HepG2 (cell line): ENCODE data around the gene SYT9. TPM values are rescaled to one million over a fixed set of nuclear protein-coding genes. Genes with fewer than 3 reads are reported as not detected.

Source experiments
- ATAC-seq: fragments of 200-7000 bp; cut with Tn5 transposase; 3 replicates; pipeline ENCODE4 v1.9.1; 2020; ENCODE audit warnings: mild to moderate bottlenecking, moderate library complexity
- BruUV-seq: library from RNA; stranded (reverse); fragments of 400-500 nt; replicated peaks from 2 replicates; lab custom pipeline; 2021; lab: Mats Ljungman, UMichigan
- CTCF ChIA-PET: fragments of 300-600 bp; formaldehyde crosslinking; extraction: SDS; loops from one replicate; lab custom pipeline; 2021; ENCODE audit warnings: low total read pairs, inconsistent platforms, low intra/inter-chr PET ratio; lab: Yijun Ruan, JAX
- POLR2A ChIA-PET: fragments of 350-600 bp; sonication (Branson Sonifier 250); formaldehyde crosslinking; loops from one replicate; lab custom pipeline; 2020; ENCODE audit warnings: antibody characterized with exemption, inconsistent platforms; lab: Yijun Ruan, JAX
- DNase-seq: peaks from one replicate; pipeline ENCODE4 v3.0.0-alpha.2; 2015; ENCODE audit warnings: low spot score
- FAIRE-seq: peaks from 3 replicates; lab custom pipeline; 2011; peaks lifted over from hg19 to GRCh38; lab: Jason Lieb, UNC
- H2AFZ ChIP-seq: one replicate; pipeline ENCODE4 v1.6.1; 2011; ENCODE audit warnings: low read length, inconsistent platforms
- H3K27ac ChIP-seq: fragments of 300-600 bp; 3 replicates; pipeline ENCODE4 v1.8.0; 2011; ENCODE audit warnings: mixed run types, mild to moderate bottlenecking, mixed read lengths, low read length, inconsistent platforms; ENCODE audit not compliant: insufficient read depth; ENCODE audit errors: extremely low read length
- H3K27me3 ChIP-seq, 2 experiments: fragments of 200-600 bp in 1 of 2; 2 replicates in 1 of 2; 3 replicates in 1 of 2; pipeline versions ENCODE4 v1.6.0 to v1.8.0; 2011; ENCODE audit warnings: low read length in 2 of 2, mild to moderate bottlenecking in 2 of 2, moderate library complexity in 2 of 2, inconsistent platforms in 1 of 2; ENCODE audit not compliant: insufficient read depth in 2 of 2, control insufficient read depth in 1 of 2
- H3K36me3 ChIP-seq, 2 experiments: fragments of 200-600 bp in 1 of 2; replicated peaks in 1 of 2; 2 replicates in 1 of 2; 3 replicates in 1 of 2; pipeline versions ENCODE4 v1.5.1 to v1.8.0; 2011; ENCODE audit warnings: low read length in 2 of 2, inconsistent platforms in 1 of 2; ENCODE audit not compliant: insufficient read depth in 2 of 2, control insufficient read depth in 1 of 2
- H3K4me1 ChIP-seq: 2 replicates; pipeline ENCODE4 v1.5.1; 2012; ENCODE audit warnings: low read length, inconsistent platforms; ENCODE audit not compliant: insufficient read depth
- H3K4me2 ChIP-seq: 2 replicates; pipeline ENCODE4 v1.6.0; 2011; ENCODE audit warnings: low read depth, low read length, inconsistent platforms
- H3K4me3 ChIP-seq, 3 experiments: fragments of 200-600 bp in 1 of 3; sonication (generic), shearing (Covaris generic) in 1 of 3; replicated peaks in 1 of 3; 2 replicates each; pipeline ENCODE4 v1.5.1; 2011 to 2016; ENCODE audit warnings: low read length in 3 of 3, inconsistent platforms in 2 of 3, low read depth in 2 of 3, mild to moderate bottlenecking in 2 of 3, control low read depth in 1 of 3, mixed read lengths in 1 of 3; ENCODE audit not compliant: insufficient read depth in 1 of 3
- H3K79me2 ChIP-seq: one replicate; pipeline ENCODE4 v1.6.1; 2011; ENCODE audit warnings: low read length, inconsistent platforms; ENCODE audit not compliant: insufficient read depth
- H3K9ac ChIP-seq: 2 replicates; pipeline ENCODE4 v1.6.0; 2011; ENCODE audit warnings: mild to moderate bottlenecking, low read depth, low read length, inconsistent platforms; ENCODE audit not compliant: insufficient read depth
- H3K9me3 ChIP-seq: 2 replicates; pipeline ENCODE4 v1.5.1; 2012; ENCODE audit warnings: mild to moderate bottlenecking, low read length
- H4K20me1 ChIP-seq: 2 replicates; pipeline ENCODE4 v1.6.0; 2011; ENCODE audit warnings: inconsistent platforms, mild to moderate bottlenecking, low read length, moderate library complexity; ENCODE audit not compliant: insufficient read depth
- ELF1 ChIP-seq: sonication (generic); formaldehyde crosslinking; IDR thresholded peaks from 2 replicates; pipeline ENCODE4 v1.4.0; 2020; ENCODE audit warnings: missing genetic modification reagents
- FOXO1 ChIP-seq: sonication (generic); formaldehyde crosslinking; IDR thresholded peaks from 2 replicates; pipeline ENCODE4 v1.4.0; 2020; ENCODE audit warnings: missing genetic modification reagents
- HMG20A ChIP-seq: IDR thresholded peaks from 2 replicates; pipeline ENCODE4 v1.6.1; 2016; ENCODE audit warnings: borderline replicate concordance
- MED8 ChIP-seq: sonication (generic); formaldehyde crosslinking; IDR thresholded peaks from 2 replicates; pipeline ENCODE4 v1.8.1; 2023; ENCODE audit warnings: mild to moderate bottlenecking, missing genetic modification reagents; ENCODE audit not compliant: insufficient replicate concordance
- PCBP2 ChIP-seq: fragments of 200-400 bp; formaldehyde crosslinking; optimal IDR thresholded peaks from 2 replicates; pipeline ENCODE3; 2018; ENCODE audit warnings: low read length, low read depth; ENCODE audit not compliant: poor library complexity, severe bottlenecking
- SALL1 ChIP-seq: sonication (generic); formaldehyde crosslinking; IDR thresholded peaks from 2 replicates; pipeline ENCODE4 v1.8.0; 2022; ENCODE audit warnings: mild to moderate bottlenecking, missing genetic modification reagents
- SAP130 ChIP-seq: IDR thresholded peaks from 2 replicates; pipeline ENCODE4 v1.6.1; 2016; ENCODE audit warnings: low read depth
- STAT5B ChIP-seq: sonication (generic); formaldehyde crosslinking; IDR thresholded peaks from 2 replicates; pipeline ENCODE4 v1.4.0; 2020; ENCODE audit warnings: missing genetic modification reagents
- ZNF576 ChIP-seq: sonication (generic); formaldehyde crosslinking; IDR thresholded peaks from 2 replicates; pipeline ENCODE4 v1.4.0; 2020; ENCODE audit warnings: mild to moderate bottlenecking, missing genetic modification reagents
- ZUFSP ChIP-seq: sonication (generic); formaldehyde crosslinking; IDR thresholded peaks from 2 replicates; pipeline ENCODE4 v1.9.0; 2021; ENCODE audit warnings: missing genetic modification reagents, mild to moderate bottlenecking, borderline replicate concordance
- WGBS: methylation state at CpG from one replicate; pipeline ENCODE4 v1.1.6; 2017; ENCODE audit warnings: low lambda C conversion rate; 5-methylcytosine and 5-hydroxymethylcytosine counted together
- in situ Hi-C: cut with HindIII; loops from 2 replicates; pipeline ENCODE4 v1.10.0; 2017; ENCODE audit warnings: low pct_unique_long_range_greater_than_20kb; ENCODE audit not compliant: extremely low pct_ligation_motif_present
- intact Hi-C: fragments of 100-400 bp; cut with micrococcal nuclease; formaldehyde crosslinking; loops from one replicate; pipeline ENCODE4 v1.10.0; 2022; ENCODE audit not compliant: unreplicated experiment
- polyA plus RNA-seq, 8 experiments: library from polyadenylated mRNA; depleted of rRNA in 3 of 8; stranded (reverse) in 7 of 8; unstranded in 1 of 8; fragments of >200 nt; fragmentation: Illumina TruSeq in 4 of 8; extraction: Trizol in 4 of 8; gene quantifications; 2 replicates each; pipeline versions ENCODE4 v1.2.1 to v1.2.3, GENCODE V29; 2011 to 2016; ENCODE audit warnings: low read depth in 4 of 8, missing spikeins in 1 of 8, mixed read lengths in 1 of 8; ENCODE audit not compliant: insufficient read depth in 1 of 8
- total RNA-seq, 5 experiments: library from RNA; depleted of rRNA; stranded (reverse); fragments of >200 nt; fragmentation: Illumina TruSeq; extraction: Trizol; gene quantifications; 2 replicates each; pipeline ENCODE4 v1.2.3, GENCODE V29; 2016; ENCODE audit warnings: low read depth in 1 of 5
- TF ChIP-seq, protein P1 (sequence below): sonication (generic); formaldehyde crosslinking; IDR thresholded peaks from 2 replicates; pipeline ENCODE4 v1.5.0; 2020; ENCODE audit warnings: mild to moderate bottlenecking, missing genetic modification reagents

Gene SYT9
- total and polyA plus RNA-seq, 2 of the 13 experiments (the other 11 are each of a cell fraction or from before 2014, with no cell fraction given) = not detected

DNA sequence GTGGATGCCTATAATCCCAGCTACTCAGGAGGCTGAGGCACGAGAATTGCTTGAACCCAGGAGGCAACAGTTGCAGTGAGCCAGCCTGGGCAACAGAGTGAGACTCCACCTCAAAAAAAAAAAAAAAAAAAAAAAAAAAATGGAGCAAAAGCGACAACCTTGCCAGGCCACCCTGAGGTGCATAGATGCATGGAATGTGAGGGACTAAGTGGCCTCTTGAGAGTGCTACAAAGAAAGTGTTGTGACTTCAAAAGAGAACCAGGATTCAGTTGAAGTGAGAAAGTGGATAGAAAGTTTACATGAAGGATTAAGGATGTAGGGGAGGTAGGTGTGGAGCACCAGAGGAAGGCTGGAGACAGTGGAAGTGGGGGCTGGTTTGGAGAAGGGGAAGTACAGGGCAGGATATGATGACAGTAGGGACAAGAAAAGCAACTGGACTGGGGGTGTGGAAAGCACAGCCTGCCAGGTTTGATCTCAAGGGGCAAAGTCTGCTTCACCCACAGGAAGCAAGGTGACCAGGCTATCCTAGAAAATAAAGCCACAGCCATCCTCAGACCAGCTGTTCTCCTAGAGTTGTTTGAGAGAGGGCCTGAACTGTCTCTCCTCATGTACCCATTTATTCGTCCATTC lies 197.6 kb downstream of the SYT9 start:
- ChIA-PET CTCF (no interaction called here), POLR2A (no interaction called here)
- Histone ChIP-seq H3K27ac (no peak overlapping the region), H3K9me3 (no peaks in the 10 kb centered on the region), H3K36me3 (no peaks in the 10 kb centered on the region), H3K27me3 (peaks cover 0 to 10% of the 10 kb centered on the region in 2 experiments; a peak in 1 of 5 replicates), H3K79me2 (no peaks in the 10 kb centered on the region), H3K4me2 (no peak overlapping the region), H2AFZ (no peak overlapping the region), H3K4me3 (no peak overlapping the region), H4K20me1 (no peaks in the 10 kb centered on the region), H3K9ac (no peak overlapping the region), H3K4me1 (no peaks in the 10 kb centered on the region)
- in situ Hi-C loops (loop anchor here (5.0 to 10.0 kb wide), 2 partner anchors 97 to 355 kb away; no protein-coding TSS in a partner anchor), intact Hi-C loops (no loop called here)
- WGBS = 5% methylated on average over 3 of the region's 3 CpGs
- no peak for TF ChIP-seq SALL1
- no peak for TF ChIP-seq PCBP2
- TF ChIP-seq STAT5B (CRISPR knock-in tag) = no peak
- no peak for TF ChIP-seq SAP130 (CRISPR knock-in tag)
- no peak for TF ChIP-seq ELF1 (CRISPR knock-in tag)
- no peak for TF ChIP-seq FOXO1 (CRISPR knock-in tag)
- TF ChIP-seq ZUFSP (CRISPR knock-in tag) = no peak
- TF ChIP-seq, protein P1, sequence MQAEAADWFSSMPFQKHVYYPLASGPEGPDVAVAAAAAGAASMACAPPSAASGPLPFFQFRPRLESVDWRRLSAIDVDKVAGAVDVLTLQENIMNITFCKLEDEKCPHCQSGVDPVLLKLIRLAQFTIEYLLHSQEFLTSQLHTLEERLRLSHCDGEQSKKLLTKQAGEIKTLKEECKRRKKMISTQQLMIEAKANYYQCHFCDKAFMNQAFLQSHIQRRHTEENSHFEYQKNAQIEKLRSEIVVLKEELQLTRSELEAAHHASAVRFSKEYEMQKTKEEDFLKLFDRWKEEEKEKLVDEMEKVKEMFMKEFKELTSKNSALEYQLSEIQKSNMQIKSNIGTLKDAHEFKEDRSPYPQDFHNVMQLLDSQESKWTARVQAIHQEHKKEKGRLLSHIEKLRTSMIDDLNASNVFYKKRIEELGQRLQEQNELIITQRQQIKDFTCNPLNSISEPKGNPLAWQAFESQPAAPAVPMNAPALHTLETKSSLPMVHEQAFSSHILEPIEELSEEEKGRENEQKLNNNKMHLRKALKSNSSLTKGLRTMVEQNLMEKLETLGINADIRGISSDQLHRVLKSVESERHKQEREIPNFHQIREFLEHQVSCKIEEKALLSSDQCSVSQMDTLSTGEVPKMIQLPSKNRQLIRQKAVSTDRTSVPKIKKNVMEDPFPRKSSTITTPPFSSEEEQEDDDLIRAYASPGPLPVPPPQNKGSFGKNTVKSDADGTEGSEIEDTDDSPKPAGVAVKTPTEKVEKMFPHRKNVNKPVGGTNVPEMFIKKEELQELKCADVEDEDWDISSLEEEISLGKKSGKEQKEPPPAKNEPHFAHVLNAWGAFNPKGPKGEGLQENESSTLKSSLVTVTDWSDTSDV = no peak
- TF ChIP-seq MED8 (CRISPR knock-in tag) = no peak
- TF ChIP-seq HMG20A = no peak
- TF ChIP-seq ZNF576 (CRISPR knock-in tag) = no peak
- no TSS peak for BruUV-seq
- no peak for FAIRE-seq
- no peak for DNase-seq
- ATAC-seq = no peak
